HG03571 (cell line): ENCODE measurements around the gene CDH15.
"Not testable (repeated sequence)": the region's sequence is repeated elsewhere in the genome, so short reads cannot be mapped to it uniquely, and the experiment has no call there.

Experiments
- ATAC-seq: cut with Tn5 transposase; IDR thresholded peaks from one replicate; pipeline ENCODE4 v1.9.1; 2021; ENCODE audit not compliant: unreplicated experiment

Gene CDH15

DNA sequence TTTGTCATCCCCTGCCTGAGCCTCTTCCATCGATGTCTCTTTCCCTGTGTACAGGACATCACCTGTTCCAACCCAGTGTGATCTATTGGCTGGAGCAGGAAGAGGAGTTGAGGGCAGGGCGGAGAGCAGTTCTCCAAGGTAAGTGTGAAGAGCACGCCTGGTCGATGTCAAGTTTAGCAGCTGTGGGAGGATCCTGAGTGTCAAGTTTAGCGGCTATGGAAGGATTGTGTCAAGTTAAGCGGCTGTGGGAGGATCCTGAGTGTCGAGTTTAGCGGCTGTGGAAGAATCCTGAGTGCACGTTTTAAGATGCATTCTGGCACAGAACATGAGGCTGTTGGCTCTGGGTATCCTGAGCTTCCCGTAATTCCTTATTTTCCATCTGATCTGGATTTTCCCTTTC is 53.1 kb downstream of the CDH15 start:
- no peak for ATAC-seq

DNA sequence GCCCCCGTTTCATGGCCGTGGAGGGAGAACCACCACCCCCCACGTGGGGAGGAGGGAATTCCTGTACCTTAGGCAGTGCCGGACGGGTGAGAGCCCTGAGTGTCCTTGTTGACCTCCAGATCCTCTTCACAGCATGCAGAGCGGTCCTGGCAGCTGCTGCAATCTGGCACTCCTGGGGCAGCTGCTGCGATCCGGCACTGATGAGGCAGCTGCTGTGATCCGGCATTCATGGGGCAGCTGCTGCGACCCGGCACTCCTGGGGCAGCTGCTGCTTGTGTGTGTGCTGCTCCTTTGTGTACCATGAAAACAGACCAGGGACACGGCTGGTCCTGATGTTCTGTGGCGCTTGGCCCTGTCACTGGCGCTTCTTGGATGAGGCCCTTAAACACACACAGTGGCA is 58.7 kb downstream of the CDH15 start:
- ATAC-seq = no peak

DNA sequence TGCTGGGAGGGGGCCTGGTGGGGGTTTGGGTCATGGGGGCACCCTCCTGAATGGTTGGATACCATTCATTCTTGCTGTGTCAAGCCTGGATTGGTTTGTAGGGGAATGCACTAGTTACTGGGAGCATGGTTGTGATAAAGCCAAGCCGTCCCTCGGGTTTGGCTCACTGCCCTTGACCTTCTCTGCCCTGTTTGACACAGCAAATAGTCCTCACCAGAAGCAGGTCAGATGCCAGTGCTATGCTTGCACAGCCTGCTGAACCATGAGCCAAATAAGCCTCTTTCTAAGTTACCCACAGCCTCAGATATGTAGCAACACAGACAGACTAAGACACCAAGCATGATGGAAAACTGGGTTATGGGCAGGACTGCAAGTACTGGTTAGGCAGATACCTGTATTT is 60.6 kb downstream of the CDH15 start:
- no peak for ATAC-seq

DNA sequence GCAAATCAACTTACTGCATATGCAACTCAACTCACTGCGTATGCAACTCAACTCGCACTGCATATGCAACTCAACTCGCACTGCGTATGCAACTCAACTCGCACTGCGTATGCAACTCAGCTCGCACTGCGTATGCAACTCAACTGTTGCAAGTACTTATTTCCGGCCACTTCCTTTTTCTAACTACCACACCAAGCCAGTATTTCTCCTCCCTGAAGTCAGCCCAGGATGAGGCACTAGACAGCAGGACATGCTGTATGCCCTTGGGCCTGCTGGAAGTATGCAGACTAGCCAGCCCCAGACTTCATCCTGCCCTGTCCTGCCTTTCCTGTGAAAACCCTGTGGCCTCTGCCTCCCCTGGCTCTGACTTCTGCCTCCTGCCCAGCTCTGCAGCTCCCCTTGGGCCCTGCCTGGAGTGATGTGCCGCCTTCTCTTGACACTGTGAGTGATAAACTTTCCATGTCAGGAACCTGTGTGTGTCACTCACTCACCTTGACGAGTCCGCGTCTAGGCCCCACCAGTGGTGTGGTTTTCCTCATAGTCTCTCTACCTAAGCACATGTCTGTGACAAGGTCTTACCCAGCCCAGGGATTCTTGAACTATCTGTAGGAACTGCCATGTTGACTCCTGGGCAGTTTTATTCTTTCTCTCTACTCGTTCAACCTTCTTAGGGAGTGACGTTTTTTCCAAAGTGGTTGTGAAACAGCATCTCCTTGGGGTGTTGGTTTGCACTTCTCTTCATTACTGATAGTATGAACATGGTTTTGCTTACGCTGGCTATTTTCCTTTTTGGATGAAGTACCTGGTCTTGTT is 62.3 kb downstream of the CDH15 start:
- no peak for ATAC-seq

DNA sequence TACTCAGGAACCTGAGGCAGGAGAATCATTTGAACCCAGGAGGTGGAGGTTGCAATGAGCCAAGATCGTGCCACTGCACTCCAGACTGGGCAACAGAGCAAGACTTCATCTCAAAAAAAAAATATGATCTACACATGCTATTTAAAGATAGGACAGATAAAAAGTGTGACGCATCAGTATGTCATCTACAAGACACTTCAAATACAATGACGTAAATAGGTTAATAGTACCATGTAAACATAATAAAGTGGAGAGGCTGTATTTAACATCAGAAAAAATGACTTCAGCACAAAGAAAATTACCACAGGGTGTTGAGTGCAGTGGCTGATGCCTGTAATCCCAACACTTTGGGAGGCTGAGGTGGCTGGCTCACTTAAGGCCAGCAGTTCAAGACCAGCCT is 66.2 kb downstream of the CDH15 start:
- no peak for ATAC-seq

DNA sequence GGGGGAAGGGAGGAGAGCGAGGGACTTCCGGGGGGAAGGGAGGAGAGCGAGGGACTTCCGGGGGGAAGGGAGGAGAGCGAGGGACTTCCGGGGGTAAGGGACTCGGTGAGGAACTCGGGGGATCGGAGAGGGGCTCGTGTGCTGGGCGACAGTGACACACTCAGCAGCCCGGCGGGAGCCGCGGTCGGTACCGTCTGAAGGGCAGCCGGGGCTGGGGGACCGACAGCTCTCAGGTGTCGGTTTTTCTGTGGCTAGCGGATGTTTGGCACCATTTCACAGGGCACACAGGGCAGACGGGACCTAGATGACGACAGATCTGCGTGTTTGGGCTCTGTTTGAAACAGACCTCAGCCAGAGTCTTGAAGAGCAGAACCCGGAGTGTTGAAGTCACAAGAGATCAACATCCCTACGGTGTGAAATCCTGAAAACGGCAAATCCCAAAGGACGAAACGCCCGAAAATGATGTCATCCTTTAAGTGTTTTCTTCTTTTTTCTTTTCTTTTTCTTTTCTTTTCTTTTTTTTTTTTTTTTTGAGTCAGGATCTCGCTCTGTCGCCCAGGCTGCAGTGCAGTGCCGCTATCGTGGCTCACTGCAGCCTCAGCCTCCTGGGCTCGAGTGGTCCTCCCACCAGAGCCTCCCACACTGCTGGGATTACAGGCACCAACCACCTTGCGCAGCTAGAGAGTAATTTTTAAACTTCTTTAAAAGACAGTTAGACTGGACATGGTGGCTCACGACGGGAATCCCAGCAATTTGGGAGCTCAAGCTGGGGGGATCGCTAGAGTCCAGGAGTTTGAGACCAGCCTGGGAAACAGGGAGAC is 69.8 kb downstream of the CDH15 start:
- peak; percentile 69 for ATAC-seq

DNA sequence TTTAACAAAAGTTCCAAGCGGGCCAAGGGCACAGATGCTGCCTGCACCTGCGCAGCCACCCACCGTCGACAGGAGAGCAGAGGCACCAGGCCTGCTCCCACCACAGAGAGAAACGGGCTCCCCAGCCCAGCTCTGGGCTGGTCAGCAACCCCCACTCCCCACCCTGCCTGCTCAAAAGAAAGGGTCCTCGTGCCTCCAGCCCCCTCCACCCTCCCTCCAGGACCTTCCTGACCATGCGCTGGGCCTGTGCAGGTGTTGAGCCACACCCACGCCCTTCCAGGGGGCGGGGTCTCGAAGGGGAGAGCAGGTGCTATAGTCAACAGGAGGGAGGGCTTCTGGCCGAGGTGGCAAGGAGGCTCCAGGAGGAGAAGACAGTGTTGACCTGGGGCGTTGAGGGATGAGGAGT is 71.2 kb downstream of the CDH15 start:
- ATAC-seq = no peak

DNA sequence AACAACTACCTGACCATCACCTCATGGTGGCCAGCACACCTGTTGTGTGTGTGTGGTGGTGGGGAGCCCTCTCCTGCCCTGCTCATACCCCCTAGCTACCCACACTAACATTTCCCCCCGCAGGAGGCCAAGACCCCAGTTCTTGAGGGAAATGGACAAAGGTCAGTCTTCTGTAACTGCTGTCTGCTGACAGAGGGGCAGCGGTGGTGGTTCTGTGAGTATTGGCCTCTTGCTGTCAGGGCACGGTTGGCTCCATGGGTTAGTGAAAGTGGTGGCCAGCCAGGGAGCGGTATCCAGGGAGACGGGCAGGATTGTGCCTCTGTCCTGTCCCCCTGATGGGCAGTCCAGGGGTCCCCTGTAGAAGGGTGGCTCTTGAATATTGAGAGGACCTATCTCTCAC is 72.1 kb downstream of the CDH15 start:
- ATAC-seq = no peak

DNA sequence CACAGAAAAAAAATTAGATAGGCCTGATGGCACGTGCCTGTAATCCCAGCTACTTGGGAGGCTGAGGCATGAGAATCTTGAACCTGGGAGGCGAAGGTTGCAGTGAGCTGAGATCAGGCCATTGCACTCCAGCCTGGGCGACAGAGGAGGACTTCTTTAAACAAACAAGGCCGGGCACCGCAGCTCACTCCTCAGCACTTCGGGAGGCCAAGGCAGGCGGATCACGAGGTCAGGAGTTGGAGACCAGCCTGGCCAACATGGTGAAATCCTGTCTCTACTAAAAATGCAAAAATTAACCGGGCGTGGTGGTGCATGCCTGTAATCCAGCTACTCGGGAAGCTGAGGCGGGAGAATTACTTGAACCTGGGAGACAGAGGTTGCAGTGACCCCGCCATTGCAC is 72.7 kb downstream of the CDH15 start:
- ATAC-seq = not testable (repeated sequence)

DNA sequence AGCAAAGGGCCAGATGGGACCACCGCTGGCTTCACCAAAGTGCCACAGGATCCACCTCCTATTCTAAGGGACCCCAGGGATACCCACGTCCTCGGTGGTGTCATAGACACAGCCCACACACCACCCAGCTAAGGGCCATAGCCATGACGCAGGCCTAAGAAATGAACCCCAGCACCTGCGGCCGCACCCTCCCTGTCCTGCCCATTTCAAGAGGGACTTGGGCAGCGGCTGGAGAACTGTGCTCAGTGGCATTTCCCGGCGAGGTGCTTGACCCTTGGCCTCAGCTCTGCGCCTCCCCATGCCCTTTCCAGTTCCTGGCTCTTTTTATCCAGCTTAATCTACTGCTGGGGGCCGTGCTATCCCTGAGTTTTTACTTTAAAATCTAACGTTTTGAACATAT is 73.2 kb downstream of the CDH15 start:
- no peak for ATAC-seq
